ENCODE data around the gene PLVAP. TPM values are rescaled to one million over a fixed set of nuclear protein-coding genes. Genes with fewer than 3 reads are reported as not detected.

PLVAP gene
- total RNA-seq, 4 donors from 2014 or later = 11.5 to 45.1 (median 18.8) TPM

DNA sequence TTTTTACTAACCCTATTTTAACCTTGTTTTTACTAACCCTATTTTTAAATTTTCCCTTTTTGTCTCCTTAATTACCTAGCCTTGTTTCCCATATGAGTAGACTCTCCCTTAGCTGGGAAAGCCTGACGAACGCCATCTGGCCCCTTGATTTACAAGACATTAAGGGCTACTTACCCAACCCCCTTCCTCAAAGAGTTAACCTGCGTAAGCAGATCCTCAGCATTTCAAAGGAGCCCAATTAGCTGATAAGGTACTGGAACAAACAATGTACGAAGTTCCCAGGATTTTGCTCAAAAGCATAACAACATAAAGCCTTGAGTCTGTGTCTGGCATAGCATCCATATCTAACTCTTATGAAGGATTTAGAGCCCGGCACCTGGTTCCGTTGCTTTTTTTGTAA is 38.0 kb upstream of the PLVAP start:
- H3K9me3 ChIP-seq = no peaks in the 10 kb centered on the region
- DNase-seq (no peak), ATAC-seq (no peak)
- TF ChIP-seq POLR2A (IDR thresholded peaks at IDR 0.05) (no peak), CTCF (IDR thresholded peaks at IDR 0.05 in 4 of 5, conservative IDR thresholded peaks at IDR 0.05 in 1 of 5) (no peak)
- no peak overlapping the region for H3K27ac ChIP-seq
- H3K27me3 ChIP-seq = peaks cover 7 to 22% (median 13%) of the 10 kb centered on the region in 3 donors
- peaks cover 4 to 5% of the 10 kb centered on the region in 2 donors for H3K4me1 ChIP-seq
- H3K4me3 ChIP-seq = no peak overlapping the region
- in situ Hi-C loops (cut with MboI; ENCODE audit: low sequenced_read_pairs in 4 of 4) (no loop called here), intact Hi-C loops (cut with DNase I; ENCODE audit: low total_unique reads) (no loop called here)
- H3K36me3 ChIP-seq = no peaks in the 10 kb centered on the region

GRCh38 chr19:17414097-17414496 is 37.0 kb upstream of the PLVAP start:
- Histone ChIP-seq H3K27me3 (peaks cover 7 to 22% (median 13%) of the 10 kb centered on the region in 3 donors), H3K4me3 (no peak overlapping the region)

GRCh38 chr19:17411801-17412200 is 34.7 kb upstream of the PLVAP start:
- intact Hi-C loops (cut with DNase I; ENCODE audit: low total_unique reads) (no loop called here), in situ Hi-C loops (cut with MboI; ENCODE audit: low sequenced_read_pairs in 4 of 4) (no loop called here)
- Histone ChIP-seq H3K27me3 (peaks cover 7 to 22% (median 13%) of the 10 kb centered on the region in 3 donors), H3K9me3 (no peaks in the 10 kb centered on the region), H3K4me1 (peaks cover 0 to under 1% of the 10 kb centered on the region in 2 donors), H3K4me3 (no peak overlapping the region), H3K36me3 (no peaks in the 10 kb centered on the region), H3K27ac (peak overlapping the region in 1 of 4 donors; percentile 33)
- DNase-seq = no peak
- ATAC-seq = no peak
- TF ChIP-seq CTCF (IDR thresholded peaks at IDR 0.05 in 4 of 5, conservative IDR thresholded peaks at IDR 0.05 in 1 of 5) = no peak
- no peak for TF ChIP-seq POLR2A (IDR thresholded peaks at IDR 0.05)

More at GRCh38 chr19:17414097-17414496, 37.0 kb upstream of the PLVAP start:
- Histone ChIP-seq H3K36me3 (no peaks in the 10 kb centered on the region), H3K4me1 (peaks cover 2 to 3% of the 10 kb centered on the region in 2 donors), H3K9me3 (no peaks in the 10 kb centered on the region), H3K27ac (no peak overlapping the region)
- TF ChIP-seq CTCF (IDR thresholded peaks at IDR 0.05 in 4 of 5, conservative IDR thresholded peaks at IDR 0.05 in 1 of 5) (no peak), POLR2A (IDR thresholded peaks at IDR 0.05) (no peak)
- ATAC-seq (no peak), DNase-seq (no peak)
- in situ Hi-C loops (cut with MboI; ENCODE audit: low sequenced_read_pairs in 4 of 4) (no loop called here), intact Hi-C loops (cut with DNase I; ENCODE audit: low total_unique reads) (no loop called here)

DNA sequence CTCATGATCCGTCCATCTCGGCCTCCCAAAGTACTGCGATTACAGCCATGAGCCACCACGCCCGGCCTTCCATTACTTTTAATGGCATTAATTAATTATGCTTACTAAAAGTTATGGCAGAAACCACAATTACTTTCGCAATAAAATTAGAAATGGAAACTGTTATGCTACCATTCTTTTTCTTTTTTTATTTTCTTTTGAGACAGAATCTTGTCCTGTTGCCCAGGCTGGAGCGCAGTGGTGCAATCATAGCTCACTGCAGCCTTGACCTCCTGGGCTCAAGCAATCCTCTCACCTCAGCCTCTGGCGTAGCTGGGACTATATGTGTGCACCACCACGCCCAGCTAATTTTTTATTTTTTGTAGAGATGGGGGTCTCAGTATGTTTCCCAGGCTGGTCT is 32.8 kb upstream of the PLVAP start:
- no peaks in the 10 kb centered on the region for H3K9me3 ChIP-seq
- ATAC-seq (no peak), DNase-seq (no peak)
- H3K4me1 ChIP-seq = peaks cover 0 to 7% of the 10 kb centered on the region in 2 donors
- intact Hi-C loops (cut with DNase I; ENCODE audit: low total_unique reads) = no loop called here
- H3K4me3 ChIP-seq = no peak overlapping the region
- no peaks in the 10 kb centered on the region for H3K36me3 ChIP-seq
- in situ Hi-C loops (cut with MboI; ENCODE audit: low sequenced_read_pairs in 4 of 4) = no loop called here
- no peak for TF ChIP-seq CTCF (IDR thresholded peaks at IDR 0.05 in 4 of 5, conservative IDR thresholded peaks at IDR 0.05 in 1 of 5)
- no peak for TF ChIP-seq POLR2A (IDR thresholded peaks at IDR 0.05)
- H3K27ac ChIP-seq = no peak overlapping the region
- H3K27me3 ChIP-seq = peaks cover 7 to 22% (median 13%) of the 10 kb centered on the region in 3 donors

DNA sequence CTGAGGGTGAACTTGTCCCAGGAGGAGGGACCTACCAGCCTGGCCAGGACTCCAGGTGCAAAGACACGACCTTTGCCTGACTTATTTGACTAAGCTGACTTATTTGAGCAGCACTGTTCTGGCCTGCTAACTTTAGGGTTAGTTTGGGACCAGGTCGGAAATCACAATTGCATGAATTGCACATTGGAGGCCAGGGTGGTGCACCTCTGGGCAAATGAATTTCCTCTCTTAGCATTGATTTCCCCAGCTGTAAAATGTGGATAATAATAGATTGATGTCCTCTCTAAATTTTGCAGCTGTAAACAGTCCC is 29.7 kb upstream of the PLVAP start:
- peaks cover 0 to 5% (median 0%) of the 10 kb centered on the region in 3 donors for H3K27me3 ChIP-seq
- H3K9me3 ChIP-seq = no peaks in the 10 kb centered on the region
- in situ Hi-C loops (cut with MboI; ENCODE audit: low sequenced_read_pairs in 4 of 4) = no loop called here
- TF ChIP-seq CTCF (IDR thresholded peaks at IDR 0.05 in 4 of 5, conservative IDR thresholded peaks at IDR 0.05 in 1 of 5) (no peak), POLR2A (IDR thresholded peaks at IDR 0.05) (no peak)
- intact Hi-C loops (cut with DNase I; ENCODE audit: low total_unique reads) = no loop called here
- H3K27ac ChIP-seq = peak overlapping the region; percentile 49 to 82 (median 82)
- H3K36me3 ChIP-seq = no peaks in the 10 kb centered on the region
- H3K4me3 ChIP-seq = peak overlapping the region in 3 of 4 donors; percentile 46 to 60 (median 50)
- DNase-seq (no peak), ATAC-seq (no peak)
- peaks cover 0 to 7% of the 10 kb centered on the region in 2 donors for H3K4me1 ChIP-seq
